A549 (cell line): ENCODE data around the gene TBRG4.

Experiments used
- CHD2 ChIP-seq: fragments of 150-350 bp; IDR thresholded peaks from 2 replicates; pipeline ENCODE4 v1.6.1; 2014; ENCODE audit warnings: low read length; ENCODE audit not compliant: partially characterized antibody
- EP300 ChIP-seq, 2 experiments: fragments of >200 bp; sonication (Bioruptor Twin); formaldehyde crosslinking; IDR thresholded peaks; 2 replicates in 1 of 2; 3 replicates in 1 of 2; pipeline ENCODE4 v1.6.1; 2016 to 2017
- JUNB ChIP-seq: fragments of >200 bp; sonication (Bioruptor Twin); formaldehyde crosslinking; IDR thresholded peaks from 2 replicates; pipeline ENCODE4 v1.6.1; 2016
- MAX ChIP-seq: IDR thresholded peaks from 2 replicates; pipeline ENCODE4 v1.6.1; 2012
- MAZ ChIP-seq: fragments of 150-350 bp; IDR thresholded peaks from 2 replicates; pipeline ENCODE4 v1.6.1; 2014; ENCODE audit warnings: antibody characterized with exemption, low read depth, low read length, borderline replicate concordance
- NFE2L2 ChIP-seq: fragments of 150-350 bp; conservative IDR thresholded peaks from 2 replicates; pipeline ENCODE4 v1.6.1; 2014; ENCODE audit warnings: low read length
- POLR2A ChIP-seq: IDR thresholded peaks from 2 replicates; pipeline ENCODE4 v1.6.1; 2012; ENCODE audit warnings: mild to moderate bottlenecking, low read length
- RCOR1 ChIP-seq: fragments of 150-350 bp; IDR thresholded peaks from 2 replicates; pipeline ENCODE4 v1.6.1; 2014; ENCODE audit warnings: antibody characterized with exemption, low read length, low read depth
- SREBF2 ChIP-seq: fragments of 450-650 bp; IDR thresholded peaks from 2 replicates; pipeline ENCODE4 v1.6.1; 2014; ENCODE audit warnings: mild to moderate bottlenecking, moderate library complexity
- TF ChIP-seq, protein P1 (sequence below): fragments of >200 bp; sonication (Bioruptor Twin); formaldehyde crosslinking; IDR thresholded peaks from 3 replicates; pipeline ENCODE4 v1.5.1; 2016
- TF ChIP-seq, protein P2 (sequence below): fragments of 200-600 bp; sonication (generic); IDR thresholded peaks from 2 replicates; pipeline ENCODE4 v1.6.1; 2016; ENCODE audit warnings: antibody characterized with exemption, mild to moderate bottlenecking, moderate library complexity

GRCh38 chr7:45132708-45133320 lies 21.3 kb upstream of the TBRG4 start:
- TF ChIP-seq SREBF2 (no peak), CHD2 (no peak), NFE2L2 (no peak), MAZ (no peak), RCOR1 (no peak), EP300 (IDR thresholded peaks at IDR 0.05) (no peak), MAX (no peak), JUNB (no peak), POLR2A (no peak)
- TF ChIP-seq, protein P1, sequence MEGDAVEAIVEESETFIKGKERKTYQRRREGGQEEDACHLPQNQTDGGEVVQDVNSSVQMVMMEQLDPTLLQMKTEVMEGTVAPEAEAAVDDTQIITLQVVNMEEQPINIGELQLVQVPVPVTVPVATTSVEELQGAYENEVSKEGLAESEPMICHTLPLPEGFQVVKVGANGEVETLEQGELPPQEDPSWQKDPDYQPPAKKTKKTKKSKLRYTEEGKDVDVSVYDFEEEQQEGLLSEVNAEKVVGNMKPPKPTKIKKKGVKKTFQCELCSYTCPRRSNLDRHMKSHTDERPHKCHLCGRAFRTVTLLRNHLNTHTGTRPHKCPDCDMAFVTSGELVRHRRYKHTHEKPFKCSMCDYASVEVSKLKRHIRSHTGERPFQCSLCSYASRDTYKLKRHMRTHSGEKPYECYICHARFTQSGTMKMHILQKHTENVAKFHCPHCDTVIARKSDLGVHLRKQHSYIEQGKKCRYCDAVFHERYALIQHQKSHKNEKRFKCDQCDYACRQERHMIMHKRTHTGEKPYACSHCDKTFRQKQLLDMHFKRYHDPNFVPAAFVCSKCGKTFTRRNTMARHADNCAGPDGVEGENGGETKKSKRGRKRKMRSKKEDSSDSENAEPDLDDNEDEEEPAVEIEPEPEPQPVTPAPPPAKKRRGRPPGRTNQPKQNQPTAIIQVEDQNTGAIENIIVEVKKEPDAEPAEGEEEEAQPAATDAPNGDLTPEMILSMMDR: no peak
- TF ChIP-seq, protein P2, sequence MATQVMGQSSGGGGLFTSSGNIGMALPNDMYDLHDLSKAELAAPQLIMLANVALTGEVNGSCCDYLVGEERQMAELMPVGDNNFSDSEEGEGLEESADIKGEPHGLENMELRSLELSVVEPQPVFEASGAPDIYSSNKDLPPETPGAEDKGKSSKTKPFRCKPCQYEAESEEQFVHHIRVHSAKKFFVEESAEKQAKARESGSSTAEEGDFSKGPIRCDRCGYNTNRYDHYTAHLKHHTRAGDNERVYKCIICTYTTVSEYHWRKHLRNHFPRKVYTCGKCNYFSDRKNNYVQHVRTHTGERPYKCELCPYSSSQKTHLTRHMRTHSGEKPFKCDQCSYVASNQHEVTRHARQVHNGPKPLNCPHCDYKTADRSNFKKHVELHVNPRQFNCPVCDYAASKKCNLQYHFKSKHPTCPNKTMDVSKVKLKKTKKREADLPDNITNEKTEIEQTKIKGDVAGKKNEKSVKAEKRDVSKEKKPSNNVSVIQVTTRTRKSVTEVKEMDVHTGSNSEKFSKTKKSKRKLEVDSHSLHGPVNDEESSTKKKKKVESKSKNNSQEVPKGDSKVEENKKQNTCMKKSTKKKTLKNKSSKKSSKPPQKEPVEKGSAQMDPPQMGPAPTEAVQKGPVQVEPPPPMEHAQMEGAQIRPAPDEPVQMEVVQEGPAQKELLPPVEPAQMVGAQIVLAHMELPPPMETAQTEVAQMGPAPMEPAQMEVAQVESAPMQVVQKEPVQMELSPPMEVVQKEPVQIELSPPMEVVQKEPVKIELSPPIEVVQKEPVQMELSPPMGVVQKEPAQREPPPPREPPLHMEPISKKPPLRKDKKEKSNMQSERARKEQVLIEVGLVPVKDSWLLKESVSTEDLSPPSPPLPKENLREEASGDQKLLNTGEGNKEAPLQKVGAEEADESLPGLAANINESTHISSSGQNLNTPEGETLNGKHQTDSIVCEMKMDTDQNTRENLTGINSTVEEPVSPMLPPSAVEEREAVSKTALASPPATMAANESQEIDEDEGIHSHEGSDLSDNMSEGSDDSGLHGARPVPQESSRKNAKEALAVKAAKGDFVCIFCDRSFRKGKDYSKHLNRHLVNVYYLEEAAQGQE: no peak
